Activated CD4-positive, alpha-beta T cell treated with anti-CD3 and anti-CD28 coated beads, Interleukin-2, amount 50 U/mL, for 48 hours (primary cell): ENCODE measurements around the gene SPINK4.
A peak's percentile ranks its signal among the peaks of the same experiment; 100 is the strongest.

Source experiments
- DNase-seq, 2 experiments: peaks; one replicate each; pipeline ENCODE4 v3.0.0-alpha.2; 2020

SPINK4 gene, protein sequence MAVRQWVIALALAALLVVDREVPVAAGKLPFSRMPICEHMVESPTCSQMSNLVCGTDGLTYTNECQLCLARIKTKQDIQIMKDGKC

GRCh38 chr9:33239921-33240320, at the start of gene SPINK4:
Gene SPINK4, plus strand, starts transcription at chr9:33240167. Its CDS starts 42 bp downstream, at chr9:33240209.
- no peak for DNase-seq

DNA sequence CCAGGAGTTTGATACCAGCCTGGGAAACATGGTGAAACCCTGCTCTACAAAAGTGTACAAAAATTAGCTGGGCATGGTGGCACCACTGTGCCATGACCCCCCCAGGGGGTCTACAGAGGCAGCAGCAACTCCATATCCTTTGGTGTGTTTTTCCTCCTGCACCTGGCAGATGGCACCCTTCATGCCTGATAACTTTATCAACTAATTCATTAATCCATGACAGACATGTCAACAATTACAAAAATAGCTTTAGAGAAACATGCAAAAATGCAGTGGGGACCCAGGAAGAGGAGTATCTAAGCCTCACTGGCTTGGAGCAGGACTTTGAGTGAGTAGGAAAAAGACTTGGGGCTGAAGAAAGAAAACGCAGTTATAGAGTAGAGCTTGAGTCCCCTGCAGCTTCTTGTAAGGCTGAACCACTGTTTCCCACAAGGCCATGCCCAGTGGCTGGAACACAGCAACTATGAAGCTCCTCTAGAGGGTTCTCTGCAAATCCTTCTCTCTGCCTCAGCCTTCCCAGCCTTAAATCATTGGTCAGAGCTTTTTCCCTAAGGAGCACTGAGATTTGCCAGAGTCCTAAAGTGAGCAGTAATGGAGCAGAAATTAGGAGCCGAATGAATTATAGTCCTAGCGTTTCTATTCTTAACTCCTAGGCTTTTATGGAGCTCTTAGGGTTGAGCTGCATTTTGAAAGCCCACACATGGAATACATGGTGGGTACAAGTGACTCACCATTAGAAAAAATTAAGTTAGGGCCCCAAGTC, 47.3 kb upstream of the SPINK4 start:
- DNase-seq = no peak

- no peak for DNase-seq
These were observed 46.1 kb upstream of the SPINK4 start for GRCh38 chr9:33193818-33194217.

DNA sequence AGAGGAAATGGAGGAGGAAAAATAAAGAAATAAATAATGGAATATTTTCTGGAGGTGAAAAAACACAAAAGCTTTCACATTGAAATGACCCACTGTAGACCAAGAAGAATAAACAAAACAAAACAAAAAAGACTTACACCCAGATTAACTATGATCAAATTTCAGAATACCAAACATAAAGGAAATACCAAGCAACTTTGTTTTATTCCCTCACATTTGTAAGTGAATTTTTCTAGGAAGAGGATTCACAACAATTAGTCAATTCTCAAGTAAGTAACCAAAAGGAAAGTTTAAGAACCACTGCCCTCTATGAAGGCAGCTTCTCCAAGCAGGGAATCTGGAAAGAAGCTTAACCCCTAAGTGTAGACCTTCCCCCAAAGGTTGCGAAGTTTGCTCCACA, 43.2 kb upstream of the SPINK4 start:
- DNase-seq = no peak

GRCh38 chr9:33197279-33198152, 42.5 kb upstream of the SPINK4 start:
- no peak for DNase-seq

- no peak for DNase-seq
These were observed 41.8 kb upstream of the SPINK4 start for GRCh38 chr9:33198165-33198564.

DNA sequence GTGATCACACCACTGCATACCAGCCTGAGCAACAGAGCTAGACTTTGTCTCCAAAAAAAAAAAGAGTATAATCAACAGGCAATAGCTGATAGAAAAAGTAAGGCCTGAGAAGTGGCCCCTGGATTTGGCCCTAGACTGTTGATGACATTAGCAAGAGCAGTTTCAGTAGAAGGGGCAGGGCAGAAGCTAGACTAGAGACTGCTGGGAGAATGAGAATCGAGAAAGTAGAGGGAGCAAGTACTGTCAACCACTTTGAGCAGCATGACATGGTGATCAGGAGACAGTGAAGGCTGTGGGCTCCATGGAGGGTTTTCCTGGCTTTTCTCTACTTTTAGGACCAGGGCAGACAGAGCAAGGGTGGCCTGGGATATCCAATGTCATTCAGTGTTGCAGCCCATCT, 37.9 kb upstream of the SPINK4 start:
- no peak for DNase-seq

DNA sequence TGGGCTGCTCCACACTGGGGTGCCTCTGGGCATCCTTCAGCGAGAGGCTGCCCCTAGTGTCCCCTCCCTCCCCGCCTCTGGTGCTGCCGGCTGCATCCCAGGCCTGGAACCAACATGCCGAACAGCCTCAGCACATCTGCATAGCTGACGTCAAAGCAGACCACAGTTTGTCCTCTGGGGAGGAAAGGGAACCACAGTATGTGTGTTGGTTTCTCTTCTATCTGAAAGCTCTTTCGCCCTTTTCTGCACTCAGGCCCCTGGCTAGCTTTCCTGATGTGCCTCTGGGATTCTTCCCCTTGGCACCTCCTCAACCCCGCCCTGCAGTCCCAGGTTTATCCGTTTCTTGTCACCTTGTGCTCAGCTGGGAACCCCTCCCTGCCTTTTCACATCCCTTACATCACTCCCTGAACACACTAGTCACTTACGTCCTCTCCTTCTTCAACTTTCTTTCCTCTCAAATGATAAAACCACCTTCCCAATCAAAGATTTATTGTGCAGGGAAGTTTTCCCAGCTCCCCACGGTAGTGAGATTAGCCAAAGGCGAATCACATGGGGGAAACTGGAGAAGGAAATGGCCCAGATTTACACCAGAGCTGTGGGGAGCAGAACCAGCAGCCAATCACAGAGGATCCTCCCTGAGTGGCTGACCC, 37.3 kb upstream of the SPINK4 start:
- peak; percentile 26 to 37 for DNase-seq

DNA sequence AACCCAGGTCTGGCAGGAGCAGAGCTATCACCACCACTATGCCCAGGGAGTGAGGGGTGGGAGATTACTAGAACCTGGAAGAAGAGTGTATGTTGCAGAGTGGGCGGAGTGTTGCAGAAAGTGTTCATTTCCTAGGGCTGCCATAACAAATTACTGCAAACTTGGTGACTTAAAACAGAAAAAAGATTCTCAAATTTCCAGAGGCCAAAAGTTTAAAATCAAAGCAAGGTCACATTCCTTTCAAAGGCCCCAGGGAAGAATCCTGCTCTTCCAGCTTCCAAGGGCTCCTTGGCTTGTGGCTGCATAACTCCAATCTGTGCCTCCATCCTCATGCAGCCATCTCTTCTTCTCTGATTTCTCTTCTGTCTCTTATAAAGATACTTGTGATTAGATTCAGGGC, 30.6 kb upstream of the SPINK4 start:
- DNase-seq = no peak

- DNase-seq = no peak
These were observed 29.8 kb upstream of the SPINK4 start for GRCh38 chr9:33210006-33210715.

GRCh38 chr9:33211695-33212393, 28.1 kb upstream of the SPINK4 start:
- DNase-seq = no peak

DNA sequence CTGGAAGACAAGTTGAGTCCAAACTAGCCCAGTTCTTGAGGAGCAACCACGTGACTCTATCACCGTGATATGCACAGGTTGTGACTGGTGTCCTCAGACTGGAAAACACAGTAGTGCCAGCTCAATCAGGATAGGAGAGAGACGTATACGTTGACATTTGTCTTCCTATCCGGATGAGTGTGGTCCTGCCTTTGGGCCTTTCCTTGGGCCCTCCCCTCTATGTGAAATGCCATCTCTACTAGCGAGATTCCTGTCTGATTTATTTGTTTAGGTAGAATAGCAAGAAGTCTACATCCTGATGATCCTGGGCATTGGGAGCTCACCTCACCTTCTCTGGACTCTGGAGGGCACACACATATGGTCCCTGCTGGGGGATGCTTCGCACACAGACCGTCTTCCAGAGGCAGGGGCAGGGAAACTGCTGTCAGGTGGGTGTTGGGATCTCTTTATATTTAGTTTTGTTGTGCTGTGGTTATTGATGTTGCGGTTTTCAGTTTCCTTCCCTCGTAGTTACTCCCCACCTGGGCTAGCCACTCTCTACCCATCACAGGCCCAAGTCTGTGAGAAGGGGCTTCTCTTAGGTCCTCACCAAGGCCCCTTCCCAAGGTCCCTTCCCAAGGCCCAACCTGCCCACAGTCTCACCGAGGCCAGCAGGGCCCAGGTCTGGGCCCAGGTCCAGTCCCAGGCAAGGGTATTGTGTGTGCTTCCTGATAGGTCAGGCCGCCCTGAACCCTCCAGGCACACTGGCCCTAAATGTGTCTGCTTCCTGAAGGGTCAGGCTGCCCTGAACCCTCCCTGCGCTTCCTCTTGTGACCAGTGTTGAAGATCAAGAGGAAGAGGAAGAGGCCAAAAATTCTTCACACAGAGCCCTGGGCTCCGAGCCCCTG, 19.0 kb upstream of the SPINK4 start:
- DNase-seq = no peak

- no peak for DNase-seq
These were observed 18.4 kb upstream of the SPINK4 start for GRCh38 chr9:33221568-33221884.

GRCh38 chr9:33222031-33222430, 17.9 kb upstream of the SPINK4 start:
- no peak for DNase-seq

- DNase-seq = no peak
These were observed 16.3 kb upstream of the SPINK4 start for GRCh38 chr9:33223696-33224095.

DNA sequence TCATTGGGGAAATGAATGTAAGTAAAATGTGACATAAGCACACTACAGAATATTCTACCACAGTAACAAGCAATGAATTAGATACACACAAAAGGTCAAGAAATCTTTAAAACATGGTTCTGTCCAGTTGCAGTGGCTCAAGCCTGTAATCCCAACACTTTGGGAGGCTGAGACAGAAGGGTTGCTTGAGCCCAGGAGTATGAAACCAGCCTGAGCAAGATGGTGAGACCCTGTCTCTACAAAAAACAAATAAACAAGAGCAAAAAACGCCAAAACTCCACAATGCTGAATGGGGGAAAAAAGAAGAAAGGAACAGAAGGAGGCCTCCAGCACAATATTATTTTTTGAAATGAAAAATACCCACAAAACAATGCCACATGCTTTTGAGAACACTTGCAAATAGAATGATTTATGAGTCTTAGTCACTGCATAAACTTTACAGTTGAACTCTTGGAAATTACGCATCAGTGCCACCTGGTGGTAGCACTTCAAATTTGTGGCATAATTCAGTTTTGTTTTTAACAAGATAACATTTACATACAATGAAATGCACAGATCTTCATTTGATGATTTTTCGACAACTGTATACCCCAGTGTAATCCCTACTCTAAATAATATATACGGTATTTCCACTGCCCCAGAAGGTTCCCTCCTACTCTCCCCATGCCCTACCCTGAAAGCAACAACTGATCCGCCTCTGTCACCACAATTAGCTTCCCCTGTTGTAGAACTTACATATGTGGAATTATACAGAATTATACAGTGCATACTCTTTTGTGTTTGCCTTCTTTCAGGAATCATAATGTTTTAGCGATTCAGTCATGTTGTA, 14.4 kb upstream of the SPINK4 start:
- DNase-seq = peak; percentile 72 to 80

DNA sequence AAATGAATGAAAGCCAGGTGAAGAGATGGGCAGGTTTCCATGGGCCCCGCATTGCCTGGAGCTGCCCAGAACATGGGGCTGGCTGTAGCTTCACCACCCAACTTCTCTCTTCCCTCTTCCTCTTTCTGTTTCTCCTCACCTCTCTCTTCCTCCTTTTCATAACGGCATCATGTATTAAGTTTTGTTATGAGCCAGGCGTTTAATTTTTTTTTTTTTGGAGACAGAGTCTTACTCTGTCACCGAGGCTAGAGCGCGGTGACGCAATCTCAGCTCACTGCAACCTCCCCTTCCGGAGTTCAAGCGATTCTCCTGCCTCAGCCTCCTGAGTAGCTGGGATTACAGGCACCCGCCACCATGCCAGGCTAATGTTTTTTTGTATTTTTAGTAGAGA, 13.0 kb upstream of the SPINK4 start:
- no peak for DNase-seq

GRCh38 chr9:33227741-33228140, 12.2 kb upstream of the SPINK4 start:
- no peak for DNase-seq

GRCh38 chr9:33228606-33229005, 11.4 kb upstream of the SPINK4 start:
- DNase-seq = no peak
